Spleen (tissue), 3 donors: ENCODE data around the gene MMP14.

Source experiments
- POLR2A ChIP-seq, 3 donors: fragments of 450-650 bp; IDR thresholded peaks; one replicate each; pipeline ENCODE4 v1.5.1; 2017; ENCODE audit warnings: antibody characterized with exemption in 3 of 3, mild to moderate bottlenecking in 1 of 3
- POLR2AphosphoS5 ChIP-seq, 3 donors: sonication (generic); formaldehyde crosslinking; IDR thresholded peaks; one replicate each; pipeline ENCODE4 v1.5.1; 2017; ENCODE audit warnings: antibody characterized with exemption in 3 of 3

GRCh38 chr14:22814941-22815713, 21.3 kb upstream of the MMP14 start, which contains the start of gene SLC7A7:
- no peak for TF ChIP-seq POLR2A (IDR thresholded peaks at IDR 0.05)
- TF ChIP-seq POLR2AphosphoS5 (IDR thresholded peaks at IDR 0.05): no peak
